ENCODE data around the gene ARHGAP40.

ARHGAP40 gene

GRCh38 chr20:38620441-38620840 is 18.8 kb downstream of the ARHGAP40 start:
- DNase-seq: no peak

GRCh38 chr20:38623061-38623460 is 21.5 kb downstream of the ARHGAP40 start:
- no peak for DNase-seq

GRCh38 chr20:38624084-38624483 is 22.5 kb downstream of the ARHGAP40 start:
- no peak for DNase-seq

GRCh38 chr20:38625896-38626295 is 24.3 kb downstream of the ARHGAP40 start:
- DNase-seq: no peak

GRCh38 chr20:38626921-38627659 is 25.5 kb downstream of the ARHGAP40 start:
- DNase-seq: no peak

GRCh38 chr20:38628580-38629470 is 27.2 kb downstream of the ARHGAP40 start:
- DNase-seq: no peak

GRCh38 chr20:38629979-38630378 is 28.4 kb downstream of the ARHGAP40 start:
- no peak for DNase-seq

GRCh38 chr20:38630727-38631126 is 29.1 kb downstream of the ARHGAP40 start:
- no peak for DNase-seq

- no peak for DNase-seq
Observed at GRCh38 chr20:38631155-38632022, 29.8 kb downstream of the ARHGAP40 start.

- DNase-seq: no peak
Observed at GRCh38 chr20:38633577-38634093, 32.0 kb downstream of the ARHGAP40 start.

GRCh38 chr20:38635721-38636288 is 34.2 kb downstream of the ARHGAP40 start:
- no peak for DNase-seq

GRCh38 chr20:38640521-38640920 is 38.9 kb downstream of the ARHGAP40 start:
- DNase-seq: no peak

GRCh38 chr20:38642498-38642897 is 40.9 kb downstream of the ARHGAP40 start:
- DNase-seq: no peak

- DNase-seq: no peak
Observed at GRCh38 chr20:38644588-38645260, 43.1 kb downstream of the ARHGAP40 start.

- DNase-seq: no peak
Observed at GRCh38 chr20:38645351-38645750, 43.7 kb downstream of the ARHGAP40 start.

GRCh38 chr20:38645980-38646858 is 44.6 kb downstream of the ARHGAP40 start:
- peak; percentile 31 for DNase-seq

- no peak for DNase-seq
Observed at GRCh38 chr20:38649275-38649891, 47.8 kb downstream of the ARHGAP40 start.

GRCh38 chr20:38650010-38650409 is 48.4 kb downstream of the ARHGAP40 start:
- DNase-seq: no peak

- DNase-seq: no peak
Observed at GRCh38 chr20:38651154-38651553, 49.5 kb downstream of the ARHGAP40 start.

GRCh38 chr20:38651562-38651961 is 50.0 kb downstream of the ARHGAP40 start:
- no peak for DNase-seq
